Hematopoietic multipotent progenitor cell (in vitro differentiated cells): ENCODE data around the gene FGF2. TPM values are rescaled to one million over a fixed set of nuclear protein-coding genes. Genes with fewer than 3 reads are reported as not detected.
"Not testable (repeated sequence)": the region's sequence is repeated elsewhere in the genome, so short reads cannot be mapped to it uniquely, and the experiment has no call there.

ENCODE experiments used
- DNase-seq, 3 donors: peaks; one replicate each; pipeline ENCODE4 v3.0.0-alpha.2; 2011 to 2015; ENCODE audit warnings: low read depth in 2 of 3, low spot score in 2 of 3
- total RNA-seq: library from RNA; depleted of rRNA; stranded (reverse); fragments of >200 nt; gene quantifications from one replicate; pipeline ENCODE4 v1.2.3, GENCODE V29; 2012

FGF2 gene
- total RNA-seq, 1 donor = under 0.01 TPM

- no peak for DNase-seq
Observed at GRCh38 chr4:122921300-122921699, 94.7 kb downstream of the FGF2 start.

GRCh38 chr4:122921971-122922876, 95.6 kb downstream of the FGF2 start, which contains the start of gene NUDT6:
TSS of gene NUDT6 (minus strand) at chr4:122922597. CDS start at chr4:122922572, 25 bp downstream.
- DNase-seq = peak; percentile 14 to 51 (median 37)

GRCh38 chr4:122922877-122923511, 96.4 kb downstream of the FGF2 start:
- DNase-seq = peak; percentile 63 to 92 (median 86)

- no peak for DNase-seq
Observed at GRCh38 chr4:122928930-122929329, 102.3 kb downstream of the FGF2 start.

GRCh38 chr4:122930862-122931261, 104.2 kb downstream of the FGF2 start:
- DNase-seq = peak in 1 of 3 donors; percentile 46

GRCh38 chr4:122932763-122933162, 106.1 kb downstream of the FGF2 start:
- DNase-seq = no peak

- not testable (repeated sequence) for DNase-seq
Observed at GRCh38 chr4:122945136-122945535, 118.5 kb downstream of the FGF2 start.

- DNase-seq = no peak
Observed at GRCh38 chr4:122946142-122946541, 119.5 kb downstream of the FGF2 start.

Other genes starting within 250 kb of the FGF2 start
- gene IL21, start 205.8 kb upstream of the FGF2 start, total RNA-seq = not detected
- gene BBS12, start 94.1 kb upstream of the FGF2 start, total RNA-seq = 1.6 TPM
- gene NUDT6, start 95.8 kb downstream of the FGF2 start, total RNA-seq = 9.4 TPM